Aorta (tissue), 5 donors: ENCODE data around the gene MMAA. TPM values are rescaled to one million over a fixed set of nuclear protein-coding genes. Genes with fewer than 3 reads are reported as not detected.
A peak's percentile ranks its signal among the peaks of the same experiment; 100 is the strongest.
"Not testable (repeated sequence)": the region's sequence is repeated elsewhere in the genome, so short reads cannot be mapped to it uniquely, and the experiment has no call there.

Experiments
- ATAC-seq: fragments of 200-7000 bp; cut with Tn5 transposase; one replicate; pipeline ENCODE4 v1.9.1; 2022; ENCODE audit warnings: moderate library complexity; ENCODE audit not compliant: low FRiP score
- DNase-seq, 2 donors: peaks; one replicate each; pipeline ENCODE4 v3.0.0-alpha.2; 2020
- H3K27ac ChIP-seq, 2 donors: one replicate each; pipeline ENCODE4 v1.5.1; 2013; ENCODE audit warnings: low read length in 2 of 2, mild to moderate bottlenecking in 2 of 2, moderate library complexity in 2 of 2, control low read depth in 1 of 2, inconsistent platforms in 1 of 2, low read depth in 1 of 2
- H3K27me3 ChIP-seq, 2 donors: one replicate each; pipeline ENCODE4 v1.6.1; 2013; ENCODE audit warnings: control low read depth in 1 of 2, low read length in 1 of 2, mild to moderate bottlenecking in 1 of 2, moderate library complexity in 1 of 2; ENCODE audit not compliant: insufficient read depth in 2 of 2, control insufficient read depth in 1 of 2
- H3K36me3 ChIP-seq, 2 donors: one replicate each; pipeline ENCODE4 v1.6.1; 2013; ENCODE audit warnings: control low read depth in 1 of 2, low read length in 1 of 2, mild to moderate bottlenecking in 1 of 2; ENCODE audit not compliant: insufficient read depth in 2 of 2, control insufficient read depth in 1 of 2
- H3K4me1 ChIP-seq, 2 donors: one replicate each; pipeline ENCODE4 v1.6.1; 2013; ENCODE audit warnings: low read length in 2 of 2, control low read depth in 1 of 2, mild to moderate bottlenecking in 1 of 2, moderate library complexity in 1 of 2; ENCODE audit not compliant: insufficient read depth in 2 of 2, control insufficient read depth in 1 of 2
- H3K4me3 ChIP-seq, 2 donors: one replicate each; pipeline ENCODE4 v1.5.1; 2013; ENCODE audit warnings: low read length in 2 of 2, control low read depth in 1 of 2, mild to moderate bottlenecking in 1 of 2
- H3K9me3 ChIP-seq: one replicate; pipeline ENCODE4 v1.6.1; 2013; ENCODE audit warnings: mild to moderate bottlenecking, low read length; ENCODE audit not compliant: control insufficient read depth
- WGBS, 2 donors: extraction: QIAGEN DNeasy Blood & Tissue Kit; methylation state at CpG; one replicate each; pipeline ENCODE4 v1.1.7; 2013; 5-methylcytosine and 5-hydroxymethylcytosine counted together
- intact Hi-C, 2 donors: fragments of 100-400 bp; cut with DNase I; formaldehyde crosslinking; loops; one replicate each; pipeline versions ENCODE4 v1.14.2 to v1.15.0; 2022
- long read RNA-seq, 2 donors: library from polyadenylated mRNA; unstranded; transcript quantifications; one replicate each; pipeline ENCODE4 v2.0.0, GENCODE V29; 2020 to 2021
- polyA plus RNA-seq, 2 donors: library from polyadenylated mRNA; stranded (reverse); fragments of 200-250 nt; gene quantifications; one replicate each; pipeline ENCODE4 v1.2.3, GENCODE V29; 2013
- total RNA-seq, 2 donors: library from RNA; stranded (reverse); fragmentation: NEBNext Ultra II Directional; extraction: Animal tissue kit (Norgen Biotek cat#: 25700); gene quantifications; one replicate each; pipeline ENCODE4 v1.2.1, GENCODE V29; 2021
- donor health status: healthy with polysubstance abuse.
- donor health status: Bipolar disorder and iron deficiency.
- donor health status: DM: no; HTN: no; CAD: no.
- donor health status: DM: no; HTN: no; CAD: no.
- donor health status: DM: yes; HTN: yes; CAD: no.

Gene MMAA
- total RNA-seq, result 10 to 100 TPM in 1 of 2 donors, 1 to 10 TPM in 1; 8.8 to 10.2 TPM
- polyA plus RNA-seq, result 1 to 10 TPM; 1.6 to 5.0 TPM
- long read RNA-seq, donor 1, full-length matches to known transcripts, result 10 of 14 reads
- long read RNA-seq, donor 1, partial matches to known transcripts, result 2 of 14 reads
- long read RNA-seq, donor 1, other reads (novel, unspliced or antisense), result 2 of 14 reads
- long read RNA-seq, donor 2, full-length matches to known transcripts, result 5 of 9 reads
- long read RNA-seq, donor 2, partial matches to known transcripts, result 3 of 9 reads
- long read RNA-seq, donor 2, other reads (novel, unspliced or antisense), result 1 of 9 reads

DNA sequence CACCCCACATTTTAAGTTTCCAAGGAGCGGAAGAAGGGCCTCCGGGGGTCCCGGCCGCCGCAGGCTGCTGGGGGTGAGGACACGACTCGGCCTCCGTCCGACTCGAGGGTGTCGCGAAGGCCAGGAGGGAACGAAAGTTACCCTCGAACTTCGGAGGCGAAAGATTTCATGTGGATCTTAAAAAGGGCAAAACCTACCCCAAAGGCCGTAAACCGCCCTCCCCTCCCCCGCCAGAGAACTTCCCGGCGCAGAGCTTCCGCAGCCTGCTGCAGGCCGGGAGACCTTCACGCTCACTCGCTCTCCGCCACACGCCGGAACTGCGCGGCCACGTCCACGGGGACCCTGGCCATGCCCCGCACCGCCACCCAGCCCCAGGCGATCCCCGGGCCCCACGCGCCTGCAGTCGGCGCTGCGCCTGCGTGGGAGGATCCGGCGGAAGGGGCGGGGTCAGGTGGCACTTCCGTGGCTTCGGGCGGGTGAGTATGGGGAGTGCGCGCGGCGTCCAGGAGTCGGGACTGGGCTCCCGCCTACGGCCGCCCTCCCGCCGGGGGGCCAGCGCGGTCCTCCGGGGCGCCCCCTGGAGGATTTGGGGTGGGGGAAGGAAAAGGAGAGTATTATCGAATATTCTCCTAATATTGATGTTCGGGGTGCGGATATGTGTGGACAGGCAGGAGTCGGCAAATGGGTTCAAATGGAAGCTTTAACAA is at the start of gene MMAA:
Gene MMAA, plus strand, starts transcription at position 454 of the 707 bp plus-strand sequence. CDS start 19,755 bp downstream, outside the sequence.
- Histone ChIP-seq H3K27ac (peak within 1 kb of the TSS; percentile 88 to 93), H3K4me3 (peak within 1 kb of the TSS; percentile 95 to 96), H3K9me3 (no peaks in the 10 kb centered on the region), H3K27me3 (no peaks in the 10 kb centered on the region), H3K36me3 (no peaks in the 10 kb centered on the region), H3K4me1 (peaks cover 3 to 4% of the 10 kb centered on the region in 2 donors)
- ATAC-seq, result peak; percentile 100
- DNase-seq, result peak; percentile 97 to 99
- 1% methylated on average over 66 of the region's 66 CpGs for WGBS, 2 donors
- intact Hi-C loops, result loop anchor here (2.0 to 10.0 kb wide), 9 partner anchors 113 to 464 kb away; partner anchors contain the start of gene ZNF827 (in 1 of the 2)

GRCh38 chr4:145574546-145574945 is 44.6 kb upstream of the MMAA start:
- H3K36me3 ChIP-seq, intact Hi-C loops, H3K27me3 ChIP-seq, H3K4me1 ChIP-seq, H3K27ac ChIP-seq, ATAC-seq, H3K9me3 ChIP-seq, H3K4me3 ChIP-seq, DNase-seq: not testable (repeated sequence)
- 64 to 71% methylated on average over 7 of the region's 7 CpGs for WGBS, 2 donors

- no peak for DNase-seq
- Histone ChIP-seq H3K9me3 (no peaks in the 10 kb centered on the region), H3K27ac (no peak overlapping the region), H3K4me1 (no peaks in the 10 kb centered on the region), H3K4me3 (no peak overlapping the region), H3K36me3 (no peaks in the 10 kb centered on the region), H3K27me3 (no peaks in the 10 kb centered on the region)
- WGBS, 2 donors, result 55 to 57% methylated on average over 3 of the region's 3 CpGs
- ATAC-seq, result no peak
- intact Hi-C loops, result no loop called here
Measured at GRCh38 chr4:145580906-145581305, 38.3 kb upstream of the MMAA start.

DNA sequence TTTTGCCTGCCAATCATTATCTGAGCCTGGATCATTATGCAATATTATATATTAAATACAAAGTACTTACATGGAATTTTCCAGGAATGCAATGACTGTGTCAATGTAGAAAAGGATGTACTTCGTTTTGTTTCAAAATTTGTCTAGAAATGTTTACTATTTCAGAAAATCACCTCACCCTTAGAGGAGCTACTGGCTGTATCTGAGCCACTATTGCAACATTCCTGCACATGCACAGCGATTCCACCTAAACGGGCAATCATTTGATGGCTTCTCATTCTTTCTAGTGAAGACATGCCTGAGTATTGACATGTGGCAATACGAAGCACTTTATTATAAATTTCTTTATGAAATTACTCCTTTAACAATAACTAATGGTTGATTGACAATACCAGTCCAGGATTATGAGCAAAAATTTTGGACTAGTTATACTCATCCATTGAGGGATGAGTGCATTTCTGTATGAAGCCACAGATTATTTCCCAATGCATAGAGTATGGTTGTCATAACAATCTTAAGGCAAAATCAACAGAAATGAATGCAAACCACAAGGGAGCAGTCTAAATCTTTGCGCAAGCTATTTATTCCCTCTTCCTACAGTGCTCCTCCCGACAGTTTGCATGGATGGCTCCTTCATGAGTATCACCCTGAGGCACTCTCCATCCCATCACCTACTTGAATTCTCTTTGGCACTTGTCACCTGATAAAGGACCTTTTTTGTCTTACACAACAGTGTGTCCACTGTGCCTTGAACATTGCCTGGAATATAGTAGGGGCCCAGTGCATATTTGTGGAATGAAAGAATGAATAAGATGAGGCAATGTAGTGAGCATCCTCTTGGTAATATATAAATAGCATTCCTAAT is 35.8 kb upstream of the MMAA start:
- Histone ChIP-seq H3K9me3 (no peaks in the 10 kb centered on the region), H3K36me3 (no peaks in the 10 kb centered on the region), H3K4me1 (no peaks in the 10 kb centered on the region), H3K27ac (no peak overlapping the region), H3K27me3 (no peaks in the 10 kb centered on the region), H3K4me3 (no peak overlapping the region)
- ATAC-seq (no peak), DNase-seq (no peak)
- WGBS, 2 donors, result 82% methylated on average over 6 of the region's 6 CpGs
- intact Hi-C loops, result no loop called here

- H3K27me3 ChIP-seq, result no peaks in the 10 kb centered on the region
- no peak overlapping the region for H3K4me3 ChIP-seq
- no peaks in the 10 kb centered on the region for H3K9me3 ChIP-seq
- no peaks in the 10 kb centered on the region for H3K4me1 ChIP-seq
- DNase-seq (no peak), ATAC-seq (no peak)
- no peak overlapping the region for H3K27ac ChIP-seq
- 50 to 59% methylated on average over 3 of the region's 3 CpGs for WGBS, 2 donors
- no peaks in the 10 kb centered on the region for H3K36me3 ChIP-seq
- intact Hi-C loops, result no loop called here
Measured at GRCh38 chr4:145587088-145587754, 32.0 kb upstream of the MMAA start.

DNA sequence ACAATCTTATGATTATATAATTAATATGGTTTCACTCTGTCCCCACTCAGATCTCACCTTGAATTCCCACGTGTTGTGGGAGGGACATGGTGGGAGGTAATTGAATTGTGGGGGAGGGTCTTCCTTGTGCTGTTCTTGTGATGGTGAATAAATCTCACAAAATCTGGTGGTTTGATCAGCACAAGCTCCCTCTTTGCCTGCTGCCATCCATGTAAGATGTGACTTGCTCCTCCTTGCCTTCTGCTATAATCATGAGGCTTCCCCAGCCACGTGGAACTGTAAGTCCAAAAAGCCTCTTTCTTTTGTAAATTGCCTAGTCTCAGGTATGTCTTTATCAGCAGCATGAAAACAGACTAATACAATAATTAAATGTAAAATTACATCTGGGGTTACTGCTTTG is 29.8 kb upstream of the MMAA start:
- WGBS, 2 donors, result 75 to 77% methylated on average over 2 of the region's 2 CpGs
- H3K27ac ChIP-seq, DNase-seq, intact Hi-C loops, H3K4me1 ChIP-seq, H3K4me3 ChIP-seq, H3K9me3 ChIP-seq, H3K27me3 ChIP-seq, ATAC-seq, H3K36me3 ChIP-seq: not testable (repeated sequence)

DNA sequence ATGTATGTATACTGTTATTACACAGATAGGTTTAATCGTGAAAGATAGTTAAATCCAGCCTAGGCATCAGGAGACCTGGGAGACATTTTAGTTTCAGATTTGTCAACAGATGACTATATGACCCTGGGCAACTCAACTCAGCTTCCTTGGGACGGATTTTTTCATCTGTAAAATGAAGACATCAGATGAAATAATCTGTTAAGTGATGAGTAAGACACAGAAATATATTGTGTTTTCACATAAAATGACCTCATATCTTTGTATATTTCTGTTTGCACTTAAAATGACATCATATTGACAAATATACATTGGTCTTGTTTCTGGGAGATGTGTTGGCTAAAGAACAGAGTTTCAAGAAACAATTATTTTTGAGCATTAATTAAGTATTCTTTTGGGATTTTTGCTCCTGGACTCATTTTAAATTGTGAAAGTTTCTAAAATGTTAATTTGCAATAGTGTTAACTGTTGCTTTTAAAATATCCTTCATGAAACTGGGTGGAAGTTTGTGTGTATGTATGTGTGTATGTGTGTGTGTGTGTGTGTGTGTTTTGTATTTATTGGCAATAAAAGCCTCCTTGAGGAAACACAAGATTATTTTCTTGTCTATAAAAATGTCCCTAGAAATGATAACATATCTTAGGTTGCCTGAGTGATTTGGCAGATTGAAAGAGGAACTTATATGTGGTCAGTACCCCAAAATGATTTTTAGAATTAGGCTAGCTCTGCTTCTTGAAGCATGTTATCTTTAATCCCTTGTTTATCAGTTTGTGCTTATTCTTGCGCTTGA is 29.1 kb upstream of the MMAA start:
- WGBS, 2 donors, result 57 to 59% methylated on average over 3 of the region's 3 CpGs
- H3K4me1 ChIP-seq, result no peaks in the 10 kb centered on the region
- no peak overlapping the region for H3K4me3 ChIP-seq
- ATAC-seq, result no peak
- intact Hi-C loops, result no loop called here
- no peaks in the 10 kb centered on the region for H3K36me3 ChIP-seq
- DNase-seq, result no peak
- no peak overlapping the region for H3K27ac ChIP-seq
- H3K9me3 ChIP-seq, result no peaks in the 10 kb centered on the region
- H3K27me3 ChIP-seq, result no peaks in the 10 kb centered on the region
